Measurements from ENCODE around the gene TMEM200A. TPM values are rescaled to one million over a fixed set of nuclear protein-coding genes. Genes with fewer than 3 reads are reported as not detected.

Gene TMEM200A
- total RNA-seq, 1 experiment from 2014 or later: 23.4 TPM

DNA sequence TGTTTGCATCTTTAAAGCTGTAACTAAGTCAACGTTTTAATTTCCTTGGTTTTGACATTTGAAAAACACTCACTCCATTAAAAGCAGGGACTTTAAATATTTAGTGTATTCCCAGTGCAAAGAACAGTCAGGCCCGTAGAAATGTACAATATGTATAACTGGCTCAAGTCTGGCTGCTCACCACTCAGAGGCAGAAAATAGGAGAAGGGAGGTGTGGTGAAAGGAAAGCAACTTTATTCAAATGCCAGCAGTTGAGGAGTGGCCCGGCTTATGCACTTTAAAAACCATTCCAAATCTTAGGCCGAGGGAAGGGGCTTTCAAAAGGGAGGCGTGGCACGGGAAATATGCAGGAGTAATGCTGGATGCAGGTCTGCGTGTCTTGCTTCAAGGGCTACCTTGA, 120.6 kb downstream of the TMEM200A start:
- no peak for DNase-seq (ENCODE audit: low spot score)

DNA sequence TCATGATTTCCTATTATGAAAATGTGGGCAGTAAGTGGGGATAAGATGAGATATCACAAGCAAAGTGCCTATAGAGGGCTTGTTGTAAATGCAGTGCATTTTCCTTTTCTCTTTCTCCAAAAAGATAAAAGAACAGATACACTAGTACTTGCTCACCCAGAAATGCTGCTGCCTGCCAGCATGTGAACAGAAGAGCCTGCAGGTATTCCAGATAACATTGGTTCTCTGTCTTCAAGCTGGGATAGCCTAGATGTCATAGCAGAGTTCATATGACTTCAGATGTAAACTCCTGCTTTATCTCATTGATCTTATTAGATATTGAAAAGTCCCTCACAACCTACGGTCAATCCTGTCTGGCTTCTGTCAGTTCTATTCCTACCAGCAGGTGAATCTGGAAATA, 123.7 kb downstream of the TMEM200A start:
- no peak for DNase-seq (ENCODE audit: low spot score)

Other genes starting within 250 kb of the TMEM200A start
- gene SAMD3, start 143.1 kb upstream of the TMEM200A start, total RNA-seq (2014; rRNA removed; shearing (Covaris generic)): 0.07 and 0.28 TPM in 2 replicates

Data from A172 (cell line).